Duodenal mucosa (tissue), 2 donors: Measurements from ENCODE around the gene PHKG2.

Experiments used
- H3K27ac ChIP-seq: one replicate; pipeline ENCODE4 v1.7.0; 2013; ENCODE audit warnings: low read depth, low read length
- H3K27me3 ChIP-seq, 2 donors: one replicate each; pipeline ENCODE4 v1.7.0; 2013; ENCODE audit warnings: low read length in 2 of 2, control low read depth in 1 of 2; ENCODE audit not compliant: insufficient read depth in 2 of 2, control insufficient read depth in 1 of 2
- H3K36me3 ChIP-seq, 2 donors: one replicate each; pipeline ENCODE4 v1.7.0; 2013; ENCODE audit warnings: low read length in 2 of 2, control low read depth in 1 of 2; ENCODE audit not compliant: insufficient read depth in 2 of 2, control insufficient read depth in 1 of 2
- H3K4me1 ChIP-seq, 2 donors: one replicate each; pipeline ENCODE4 v1.7.0; 2013; ENCODE audit warnings: low read length in 2 of 2, control low read depth in 1 of 2; ENCODE audit not compliant: insufficient read depth in 2 of 2, control insufficient read depth in 1 of 2
- H3K4me3 ChIP-seq, 2 donors: one replicate each; pipeline ENCODE4 v1.7.0; 2013; ENCODE audit warnings: low read length in 2 of 2, low read depth in 1 of 2
- H3K9ac ChIP-seq, 2 donors: one replicate each; pipeline ENCODE4 v1.7.0; 2013; ENCODE audit warnings: low read length in 2 of 2, low read depth in 1 of 2
- H3K9me3 ChIP-seq, 2 donors: one replicate each; pipeline ENCODE4 v1.7.0; 2013; ENCODE audit warnings: low read length in 2 of 2, control low read depth in 1 of 2; ENCODE audit not compliant: control insufficient read depth in 1 of 2

Gene PHKG2

GRCh38 chr16:30762991-30763725, 14.9 kb downstream of the PHKG2 start:
- Histone ChIP-seq H3K9ac (peak overlapping the region; percentile 96 to 99), H3K36me3 (peaks cover 36 to 53% of the 10 kb centered on the region in 2 donors), H3K27ac (no peak overlapping the region), H3K27me3 (no peaks in the 10 kb centered on the region), H3K4me3 (peak overlapping the region; percentile 90 to 98), H3K4me1 (peaks cover 19 to 39% of the 10 kb centered on the region in 2 donors), H3K9me3 (no peaks in the 10 kb centered on the region)

- Histone ChIP-seq H3K9me3 (no peaks in the 10 kb centered on the region), H3K4me1 (peaks cover 19 to 34% of the 10 kb centered on the region in 2 donors), H3K27me3 (no peaks in the 10 kb centered on the region), H3K36me3 (peaks cover 45 to 62% of the 10 kb centered on the region in 2 donors), H3K27ac (no peak overlapping the region), H3K4me3 (no peak overlapping the region), H3K9ac (no peak overlapping the region)
These were observed 15.9 kb downstream of the PHKG2 start for GRCh38 chr16:30764086-30764485.

DNA sequence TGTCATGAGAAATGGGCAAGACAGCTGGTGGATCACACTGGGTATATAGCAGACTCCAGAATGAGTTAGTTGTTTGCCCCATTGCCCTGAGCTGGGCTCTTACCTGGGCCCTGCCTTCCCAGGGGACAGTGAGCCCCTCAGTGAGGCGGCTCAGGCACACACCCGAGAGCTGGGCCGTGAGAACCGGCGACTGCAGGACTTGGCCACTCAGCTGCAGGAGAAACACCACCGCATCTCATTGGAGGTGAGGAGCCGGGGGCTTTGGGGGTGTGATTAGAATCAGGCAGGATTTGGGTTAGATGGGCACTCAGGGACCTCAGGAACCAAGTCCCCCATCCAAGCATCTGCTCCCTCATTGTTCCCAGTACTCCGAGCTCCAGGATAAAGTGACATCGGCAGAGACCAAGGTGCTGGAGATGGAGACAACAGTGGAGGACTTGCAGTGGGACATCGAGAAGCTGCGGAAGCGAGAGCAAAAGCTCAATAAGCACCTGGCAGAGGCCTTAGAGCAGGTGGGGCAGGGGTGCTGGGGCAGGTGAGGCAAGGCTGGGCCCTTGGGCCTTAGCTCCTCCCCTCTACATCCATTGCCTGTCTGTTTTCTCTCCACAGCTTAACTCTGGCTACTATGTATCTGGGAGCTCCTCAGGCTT, 16.7 kb downstream of the PHKG2 start:
- H3K27me3 ChIP-seq = no peaks in the 10 kb centered on the region
- H3K27ac ChIP-seq = no peak overlapping the region
- no peak overlapping the region for H3K9ac ChIP-seq
- no peak overlapping the region for H3K4me3 ChIP-seq
- H3K4me1 ChIP-seq = peaks cover 19 to 32% of the 10 kb centered on the region in 2 donors
- H3K36me3 ChIP-seq = peaks cover 53 to 65% of the 10 kb centered on the region in 2 donors
- H3K9me3 ChIP-seq = no peaks in the 10 kb centered on the region

GRCh38 chr16:30766206-30766932, 18.1 kb downstream of the PHKG2 start:
- Histone ChIP-seq H3K36me3 (peaks cover 61 to 77% of the 10 kb centered on the region in 2 donors), H3K9ac (no peak overlapping the region), H3K9me3 (no peaks in the 10 kb centered on the region), H3K4me3 (no peak overlapping the region), H3K27me3 (no peaks in the 10 kb centered on the region), H3K27ac (no peak overlapping the region), H3K4me1 (peaks cover 13 to 21% of the 10 kb centered on the region in 2 donors)

GRCh38 chr16:30766933-30767284, 18.7 kb downstream of the PHKG2 start:
- Histone ChIP-seq H3K4me3 (no peak overlapping the region), H3K27ac (no peak overlapping the region)

DNA sequence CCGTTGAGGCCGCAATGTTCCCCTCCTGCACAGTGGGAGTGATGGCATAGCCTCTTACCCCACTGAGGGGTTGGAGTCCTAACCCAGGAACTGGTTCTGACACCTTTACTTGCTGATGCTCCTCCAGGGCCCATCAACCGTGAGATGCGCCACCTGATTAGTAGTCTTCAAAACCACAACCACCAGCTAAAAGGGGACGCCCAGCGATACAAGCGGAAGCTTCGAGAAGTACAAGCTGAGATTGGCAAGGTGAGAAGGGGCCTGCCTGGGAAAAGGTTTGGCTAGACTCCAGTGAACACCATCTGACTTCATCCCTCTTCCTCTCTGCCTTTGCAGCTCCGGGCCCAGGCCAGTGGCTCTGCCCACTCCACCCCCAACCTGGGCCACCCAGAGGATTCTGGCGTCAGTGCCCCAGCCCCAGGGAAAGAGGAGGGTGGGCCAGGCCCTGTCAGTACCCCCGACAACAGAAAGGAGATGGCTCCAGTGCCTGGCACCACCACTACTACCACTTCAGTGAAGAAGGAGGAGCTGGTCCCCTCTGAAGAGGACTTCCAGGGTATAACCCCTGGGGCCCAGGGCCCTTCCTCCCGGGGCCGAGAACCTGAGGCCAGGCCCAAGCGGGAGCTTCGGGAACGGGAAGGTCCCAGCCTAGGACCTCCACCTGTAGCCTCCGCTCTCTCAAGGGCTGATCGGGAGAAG, 19.7 kb downstream of the PHKG2 start:
- Histone ChIP-seq H3K9me3 (no peaks in the 10 kb centered on the region), H3K27ac (no peak overlapping the region), H3K36me3 (peaks cover 75 to 92% of the 10 kb centered on the region in 2 donors), H3K4me3 (no peak overlapping the region), H3K9ac (no peak overlapping the region), H3K27me3 (no peaks in the 10 kb centered on the region), H3K4me1 (peaks cover 8 to 12% of the 10 kb centered on the region in 2 donors)

More at GRCh38 chr16:30766933-30767284, 18.7 kb downstream of the PHKG2 start:
- no peaks in the 10 kb centered on the region for H3K9me3 ChIP-seq
- H3K4me1 ChIP-seq = peaks cover 13 to 17% of the 10 kb centered on the region in 2 donors
- H3K27me3 ChIP-seq = no peaks in the 10 kb centered on the region
- peaks cover 66 to 82% of the 10 kb centered on the region in 2 donors for H3K36me3 ChIP-seq
- no peak overlapping the region for H3K9ac ChIP-seq

- Histone ChIP-seq H3K36me3 (peaks cover 74 to 95% of the 10 kb centered on the region in 2 donors), H3K27me3 (no peaks in the 10 kb centered on the region), H3K4me1 (peaks cover under 1 to 4% of the 10 kb centered on the region in 2 donors), H3K9ac (no peak overlapping the region), H3K4me3 (no peak overlapping the region), H3K27ac (no peak overlapping the region), H3K9me3 (no peaks in the 10 kb centered on the region)
These were observed 20.5 kb downstream of the PHKG2 start for GRCh38 chr16:30768583-30769181.

DNA sequence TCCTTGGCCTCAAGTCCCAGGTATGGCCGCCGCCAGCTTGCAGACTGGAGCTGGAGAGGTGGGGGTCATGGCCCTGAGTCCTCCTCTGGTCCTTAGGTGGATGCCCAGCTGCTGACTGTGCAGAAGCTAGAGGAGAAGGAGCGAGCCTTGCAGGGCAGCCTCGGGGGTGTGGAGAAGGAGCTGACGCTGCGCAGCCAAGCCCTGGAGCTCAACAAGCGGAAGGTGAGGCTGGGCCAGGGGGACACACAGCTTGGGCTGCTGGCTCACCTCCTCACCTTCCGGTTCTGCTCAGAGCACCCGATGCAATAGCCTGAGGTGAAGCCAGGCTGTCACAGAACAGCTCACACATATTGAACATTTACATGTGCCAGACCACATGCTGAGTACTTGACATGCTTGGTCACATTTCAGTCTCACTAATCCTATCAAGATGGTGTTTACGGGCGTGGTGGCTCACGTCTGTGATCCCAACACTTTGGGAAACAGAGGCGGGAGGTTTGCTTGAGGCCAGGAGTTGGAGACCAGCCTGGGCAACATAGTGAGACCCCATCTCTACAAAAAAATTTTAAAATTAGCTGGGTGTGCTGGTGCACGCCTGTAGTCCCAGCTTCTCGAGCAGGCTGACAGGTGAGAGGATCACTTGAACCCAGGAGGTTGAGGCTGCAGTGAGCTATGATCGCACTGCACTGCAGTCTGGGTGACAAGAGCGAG, 21.3 kb downstream of the PHKG2 start:
- Histone ChIP-seq H3K36me3 (peaks cover 70 to 94% of the 10 kb centered on the region in 2 donors), H3K4me3 (no peak overlapping the region), H3K27ac (no peak overlapping the region), H3K9ac (no peak overlapping the region), H3K9me3 (no peaks in the 10 kb centered on the region), H3K4me1 (peaks cover 0 to 2% of the 10 kb centered on the region in 2 donors), H3K27me3 (no peaks in the 10 kb centered on the region)

DNA sequence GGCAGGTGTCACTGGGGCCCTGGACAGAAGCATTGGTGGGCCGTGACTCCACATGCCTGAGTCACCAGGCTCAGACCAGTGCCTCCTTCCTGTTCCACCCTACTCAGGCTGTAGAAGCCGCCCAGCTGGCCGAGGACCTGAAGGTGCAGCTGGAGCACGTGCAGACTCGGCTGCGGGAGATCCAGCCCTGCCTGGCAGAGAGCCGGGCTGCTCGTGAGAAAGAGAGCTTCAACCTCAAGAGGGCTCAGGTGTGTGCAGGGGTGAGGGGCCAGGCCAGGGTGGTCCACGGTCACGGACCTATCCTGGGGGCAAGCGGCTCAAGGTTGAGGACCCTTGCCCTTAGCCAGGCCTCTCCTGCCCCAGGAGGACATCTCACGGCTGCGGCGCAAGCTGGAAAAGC, 23.5 kb downstream of the PHKG2 start:
- Histone ChIP-seq H3K9me3 (no peaks in the 10 kb centered on the region), H3K4me1 (peaks cover 7 to 12% of the 10 kb centered on the region in 2 donors), H3K27me3 (no peaks in the 10 kb centered on the region), H3K4me3 (no peak overlapping the region), H3K9ac (no peak overlapping the region), H3K36me3 (peaks cover 51 to 76% of the 10 kb centered on the region in 2 donors), H3K27ac (no peak overlapping the region)
